Cardiac muscle cell (in vitro differentiated cells and primary cell): ENCODE measurements around the gene SAGE1. TPM values are rescaled to one million over a fixed set of nuclear protein-coding genes. Genes with fewer than 3 reads are reported as not detected.
"Not testable (repeated sequence)": the region's sequence is repeated elsewhere in the genome, so short reads cannot be mapped to it uniquely, and the experiment has no call there.

Experiments
- DNase-seq, 2 donors: peaks; one replicate each; pipeline versions ENCODE4 v3.0.0 to v3.0.0-alpha.2; 2010 to 2017; ENCODE audit warnings: low read depth in 1 of 2, low spot score in 1 of 2
- H3K27ac ChIP-seq: fragments of 200-600 bp; sonication (generic); 2 replicates; pipeline ENCODE4 v1.5.1; 2016
- H3K27me3 ChIP-seq: fragments of 200-600 bp; sonication (generic); 2 replicates; pipeline ENCODE4 v1.6.0; 2016; ENCODE audit warnings: control low read depth
- H3K36me3 ChIP-seq: fragments of 200-600 bp; sonication (generic); 2 replicates; pipeline ENCODE4 v1.5.1; 2016; ENCODE audit warnings: control low read depth
- H3K4me1 ChIP-seq: fragments of 200-600 bp; sonication (generic); 2 replicates; pipeline ENCODE4 v1.8.1; 2017; ENCODE audit warnings: low read depth, mild to moderate bottlenecking, mixed run types
- H3K4me3 ChIP-seq: fragments of 200-600 bp; sonication (generic); 2 replicates; pipeline ENCODE4 v1.5.1; 2016; ENCODE audit warnings: mild to moderate bottlenecking
- H3K9me3 ChIP-seq: fragments of 200-600 bp; sonication (generic); 2 replicates; pipeline ENCODE4 v1.5.1; 2017; ENCODE audit warnings: low read depth, mild to moderate bottlenecking, control low read depth
- polyA plus RNA-seq: library from polyadenylated mRNA; unstranded; fragments of >200 nt; fragmentation: Nextera tagmentation; extraction: Ambion mirVana; gene quantifications from 2 replicates; pipeline ENCODE4 v1.2.1, GENCODE V29; 2016
- total RNA-seq: library from RNA; depleted of rRNA; stranded (reverse); fragments of >200 nt; gene quantifications from 2 replicates; pipeline ENCODE4 v1.2.3, GENCODE V29; 2016
- TF ChIP-seq, protein P1 (sequence below): IDR thresholded peaks from 2 replicates; pipeline ENCODE4 v1.5.1; 2012; ENCODE audit warnings: low read depth, mild to moderate bottlenecking, low read length

SAGE1 gene
- total and polyA plus RNA-seq, 2 experiments from 2014 or later = not detected

DNA sequence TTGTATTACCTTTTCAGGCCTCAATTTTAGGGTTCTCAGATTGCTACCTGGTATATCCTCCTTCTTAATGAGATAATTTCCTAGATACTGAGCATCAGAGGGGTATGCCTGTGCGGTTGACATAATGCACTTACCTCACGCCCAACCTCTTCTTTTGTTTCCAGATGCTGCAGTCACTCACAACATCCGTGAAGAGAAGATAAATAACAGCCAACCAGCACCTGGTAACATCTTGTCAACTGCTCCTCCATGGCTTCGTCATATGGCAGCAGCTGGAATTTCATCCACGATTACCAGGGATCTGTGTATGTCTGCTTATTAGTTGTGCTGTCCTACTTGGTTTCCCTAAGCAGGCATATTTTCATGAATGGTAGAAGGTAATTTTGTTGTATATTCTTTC is 16.7 kb downstream of the SAGE1 start:
- TF ChIP-seq, protein P1, sequence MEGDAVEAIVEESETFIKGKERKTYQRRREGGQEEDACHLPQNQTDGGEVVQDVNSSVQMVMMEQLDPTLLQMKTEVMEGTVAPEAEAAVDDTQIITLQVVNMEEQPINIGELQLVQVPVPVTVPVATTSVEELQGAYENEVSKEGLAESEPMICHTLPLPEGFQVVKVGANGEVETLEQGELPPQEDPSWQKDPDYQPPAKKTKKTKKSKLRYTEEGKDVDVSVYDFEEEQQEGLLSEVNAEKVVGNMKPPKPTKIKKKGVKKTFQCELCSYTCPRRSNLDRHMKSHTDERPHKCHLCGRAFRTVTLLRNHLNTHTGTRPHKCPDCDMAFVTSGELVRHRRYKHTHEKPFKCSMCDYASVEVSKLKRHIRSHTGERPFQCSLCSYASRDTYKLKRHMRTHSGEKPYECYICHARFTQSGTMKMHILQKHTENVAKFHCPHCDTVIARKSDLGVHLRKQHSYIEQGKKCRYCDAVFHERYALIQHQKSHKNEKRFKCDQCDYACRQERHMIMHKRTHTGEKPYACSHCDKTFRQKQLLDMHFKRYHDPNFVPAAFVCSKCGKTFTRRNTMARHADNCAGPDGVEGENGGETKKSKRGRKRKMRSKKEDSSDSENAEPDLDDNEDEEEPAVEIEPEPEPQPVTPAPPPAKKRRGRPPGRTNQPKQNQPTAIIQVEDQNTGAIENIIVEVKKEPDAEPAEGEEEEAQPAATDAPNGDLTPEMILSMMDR = no peak
- no peaks in the 10 kb centered on the region for H3K9me3 ChIP-seq
- DNase-seq = no peak
- no peak overlapping the region for H3K4me3 ChIP-seq
- H3K4me1 ChIP-seq = no peaks in the 10 kb centered on the region
- no peaks in the 10 kb centered on the region for H3K27me3 ChIP-seq
- H3K27ac ChIP-seq = no peak overlapping the region
- no peaks in the 10 kb centered on the region for H3K36me3 ChIP-seq

DNA sequence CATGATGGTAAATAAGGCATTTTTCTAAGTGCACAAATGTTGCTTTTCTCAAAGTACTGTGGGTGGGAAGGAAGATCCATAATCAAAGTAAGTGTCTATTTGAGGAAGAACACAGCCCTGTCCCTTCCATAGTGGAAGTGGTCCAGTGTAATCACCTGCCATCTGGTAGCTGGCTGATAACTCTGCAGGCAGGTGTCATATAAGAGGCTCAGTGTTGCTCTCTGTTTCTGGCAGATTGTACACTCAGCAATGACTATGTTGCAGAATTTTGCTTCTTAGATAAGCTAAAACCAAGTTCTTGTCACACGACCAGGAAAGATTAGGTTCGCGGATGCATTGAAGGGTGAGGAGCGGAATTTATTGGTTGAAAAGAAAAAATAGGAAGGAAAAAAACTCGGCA is 20.9 kb downstream of the SAGE1 start:
- no peaks in the 10 kb centered on the region for H3K36me3 ChIP-seq
- DNase-seq = no peak
- no peaks in the 10 kb centered on the region for H3K9me3 ChIP-seq
- H3K27me3 ChIP-seq = no peaks in the 10 kb centered on the region
- no peak overlapping the region for H3K4me3 ChIP-seq
- no peaks in the 10 kb centered on the region for H3K4me1 ChIP-seq
- TF ChIP-seq, protein P1 = no peak
- H3K27ac ChIP-seq = no peak overlapping the region

DNA sequence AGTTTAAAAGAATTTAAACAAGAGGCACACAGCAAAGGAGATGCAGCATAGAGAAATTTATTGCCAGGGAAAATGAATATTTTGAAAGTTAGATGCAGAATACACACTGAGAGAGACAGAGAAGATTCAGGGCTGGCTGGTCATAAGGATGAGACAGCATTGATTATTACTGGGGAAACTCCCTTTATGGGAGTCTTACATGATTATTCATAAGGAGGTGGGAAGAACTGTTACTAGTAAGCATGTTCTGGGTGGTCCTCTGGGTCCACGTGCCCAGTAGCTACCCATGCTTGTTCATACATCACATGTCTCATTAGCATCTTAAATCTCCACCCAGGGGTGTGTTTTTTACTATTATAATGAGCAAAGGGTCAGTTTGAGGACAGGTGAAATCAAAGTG is 27.0 kb downstream of the SAGE1 start:
- not testable (repeated sequence) for H3K36me3 ChIP-seq, H3K4me3 ChIP-seq, H3K4me1 ChIP-seq, H3K9me3 ChIP-seq, DNase-seq, H3K27ac ChIP-seq, H3K27me3 ChIP-seq

DNA sequence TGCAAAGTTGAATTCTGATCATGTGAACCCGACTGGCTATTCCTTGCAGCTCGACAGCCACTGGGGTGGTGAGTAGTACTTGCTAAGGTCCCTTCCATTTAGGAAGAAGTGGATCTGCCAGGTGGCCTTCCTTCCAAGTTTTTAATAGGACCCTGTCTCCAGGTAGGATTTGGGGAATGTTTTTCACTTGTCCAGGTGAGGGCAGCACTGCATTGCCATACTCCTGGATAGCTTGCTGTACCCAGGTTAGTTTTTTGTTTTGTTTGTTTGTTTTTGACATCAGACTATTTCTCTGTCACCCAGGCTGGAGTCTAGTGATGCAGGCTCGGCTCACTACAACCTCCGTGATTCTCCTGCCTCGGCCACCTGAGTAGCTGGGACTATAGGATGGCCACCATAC is 29.8 kb downstream of the SAGE1 start:
- no peak overlapping the region for H3K27ac ChIP-seq
- H3K27me3 ChIP-seq = no peaks in the 10 kb centered on the region
- no peaks in the 10 kb centered on the region for H3K4me1 ChIP-seq
- H3K4me3 ChIP-seq = no peak overlapping the region
- no peaks in the 10 kb centered on the region for H3K36me3 ChIP-seq
- no peak for DNase-seq
- no peaks in the 10 kb centered on the region for H3K9me3 ChIP-seq
- TF ChIP-seq, protein P1 = no peak

DNA sequence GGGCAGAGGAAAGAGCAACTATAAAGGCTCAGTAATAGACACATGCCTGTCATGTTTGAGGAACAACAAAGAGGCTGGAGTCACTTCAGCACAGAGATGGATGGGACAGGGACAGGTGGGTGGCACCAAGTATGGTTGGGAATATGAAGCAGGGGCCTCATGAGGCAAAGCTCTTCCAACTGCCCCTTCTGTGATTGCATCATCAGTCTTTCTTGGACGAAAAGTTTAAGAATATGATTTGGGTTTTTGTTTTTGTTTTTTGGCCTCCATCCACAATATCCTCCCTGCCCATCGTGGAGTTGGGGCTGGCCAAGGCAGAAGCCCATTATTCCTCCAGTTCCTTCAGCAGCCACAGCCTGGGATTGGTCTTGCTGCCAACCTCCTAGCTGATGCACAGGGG is 34.4 kb downstream of the SAGE1 start:
- DNase-seq = no peak
- TF ChIP-seq, protein P1 = no peak

DNA sequence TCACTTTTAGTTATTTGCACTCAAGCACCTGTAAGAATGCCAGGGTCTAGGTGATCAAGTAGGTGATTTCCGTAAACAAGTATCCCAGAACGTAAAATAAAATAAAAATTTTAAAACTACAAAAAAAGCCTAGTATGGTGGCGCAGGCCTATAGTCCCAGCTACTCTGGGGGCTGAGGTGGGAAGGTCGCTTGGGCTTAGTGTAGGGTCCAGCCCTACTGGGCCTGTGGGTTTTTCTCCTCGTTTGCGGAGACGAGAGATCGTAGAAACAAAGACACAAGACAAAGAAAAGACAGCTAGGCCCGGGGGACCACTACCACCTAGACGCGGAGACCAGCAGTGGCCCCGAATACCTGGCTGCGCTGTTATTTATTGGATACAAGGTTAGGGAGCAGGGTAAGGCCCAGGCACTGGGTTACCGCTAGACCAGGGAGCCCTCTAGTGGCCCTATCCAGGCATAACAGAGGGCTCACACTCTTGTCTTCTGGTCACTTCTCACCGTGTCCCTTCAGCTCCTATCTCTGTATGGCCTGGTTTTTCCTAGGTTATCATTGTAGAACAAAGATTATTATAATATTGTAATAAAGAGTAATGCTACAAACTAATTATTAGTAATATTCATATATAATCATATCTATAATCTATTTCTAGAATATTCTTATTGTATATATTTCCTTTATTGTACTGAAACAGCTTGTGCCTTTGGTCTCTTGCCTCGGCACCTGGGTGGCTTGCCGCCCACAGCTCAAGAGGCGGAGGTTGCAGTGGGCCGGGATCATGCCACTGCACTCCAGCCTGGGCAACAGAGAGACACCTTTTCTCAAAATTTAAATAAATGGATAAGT is 38.4 kb downstream of the SAGE1 start:
- peak; percentile 44 to 59 for DNase-seq
- H3K36me3 ChIP-seq = no peaks in the 10 kb centered on the region
- no peaks in the 10 kb centered on the region for H3K27me3 ChIP-seq
- no peaks in the 10 kb centered on the region for H3K4me1 ChIP-seq
- no peak overlapping the region for H3K4me3 ChIP-seq
- no peaks in the 10 kb centered on the region for H3K9me3 ChIP-seq
- TF ChIP-seq, protein P1 = peak; percentile 68
- H3K27ac ChIP-seq = no peak overlapping the region

More for the DNA sequence above, 34.4 kb downstream of the SAGE1 start:
- Histone ChIP-seq H3K4me3 (no peak overlapping the region), H3K36me3 (no peaks in the 10 kb centered on the region), H3K27me3 (no peaks in the 10 kb centered on the region), H3K4me1 (no peaks in the 10 kb centered on the region), H3K9me3 (no peaks in the 10 kb centered on the region), H3K27ac (no peak overlapping the region)
